GM19438 (cell line): ENCODE data around the gene TBC1D16.
"Not testable (repeated sequence)": the region's sequence is repeated elsewhere in the genome, so short reads cannot be mapped to it uniquely, and the experiment has no call there.

ENCODE experiments used
- ATAC-seq: cut with Tn5 transposase; IDR thresholded peaks from one replicate; pipeline ENCODE4 v1.9.1; 2021; ENCODE audit warnings: low read depth; ENCODE audit not compliant: unreplicated experiment

Gene TBC1D16

GRCh38 chr17:80006339-80006720 is 29.3 kb downstream of the TBC1D16 start:
- ATAC-seq, result no peak

GRCh38 chr17:80005360-80006338 is 30.0 kb downstream of the TBC1D16 start:
- no peak for ATAC-seq

- ATAC-seq, result no peak
Observed at GRCh38 chr17:80003969-80004368, 31.7 kb downstream of the TBC1D16 start.

GRCh38 chr17:80002690-80003490 is 32.8 kb downstream of the TBC1D16 start:
- ATAC-seq, result no peak

- ATAC-seq, result no peak
Observed at GRCh38 chr17:80002070-80002641, 33.5 kb downstream of the TBC1D16 start.

GRCh38 chr17:80000981-80001775 is 34.5 kb downstream of the TBC1D16 start:
- ATAC-seq, result no peak

GRCh38 chr17:80000136-80000535 is 35.5 kb downstream of the TBC1D16 start:
- ATAC-seq, result no peak

GRCh38 chr17:79997011-79997660 is 38.5 kb downstream of the TBC1D16 start:
- ATAC-seq, result no peak

- ATAC-seq, result no peak
Observed at GRCh38 chr17:79996291-79996690, 39.4 kb downstream of the TBC1D16 start.

- ATAC-seq, result no peak
Observed at GRCh38 chr17:79995696-79996095, 40.0 kb downstream of the TBC1D16 start.

GRCh38 chr17:79994602-79995001 is 41.1 kb downstream of the TBC1D16 start:
- no peak for ATAC-seq

- ATAC-seq, result not testable (repeated sequence)
Observed at GRCh38 chr17:79994228-79994569, 41.5 kb downstream of the TBC1D16 start.

- ATAC-seq, result no peak
Observed at GRCh38 chr17:79993390-79994227, 42.1 kb downstream of the TBC1D16 start.

GRCh38 chr17:79992649-79993389 is 42.9 kb downstream of the TBC1D16 start:
- ATAC-seq, result no peak

GRCh38 chr17:79991924-79992648 is 43.6 kb downstream of the TBC1D16 start:
- ATAC-seq, result no peak

GRCh38 chr17:79991140-79991923 is 44.3 kb downstream of the TBC1D16 start:
- no peak for ATAC-seq

GRCh38 chr17:79990704-79991103 is 45.0 kb downstream of the TBC1D16 start:
- no peak for ATAC-seq
